HL-60/S4 (cell line): ENCODE data around the gene RER1.
"Not testable (repeated sequence)": the region's sequence is repeated elsewhere in the genome, so short reads cannot be mapped to it uniquely, and the experiment has no call there.

Experiments used
- in situ Hi-C: fragments of 300-500 bp; cut with MboI; formaldehyde crosslinking; loops from 2 replicates; pipeline ENCODE4 v1.14.3; 2022; ENCODE audit warnings: low sequenced_read_pairs

RER1 gene

DNA sequence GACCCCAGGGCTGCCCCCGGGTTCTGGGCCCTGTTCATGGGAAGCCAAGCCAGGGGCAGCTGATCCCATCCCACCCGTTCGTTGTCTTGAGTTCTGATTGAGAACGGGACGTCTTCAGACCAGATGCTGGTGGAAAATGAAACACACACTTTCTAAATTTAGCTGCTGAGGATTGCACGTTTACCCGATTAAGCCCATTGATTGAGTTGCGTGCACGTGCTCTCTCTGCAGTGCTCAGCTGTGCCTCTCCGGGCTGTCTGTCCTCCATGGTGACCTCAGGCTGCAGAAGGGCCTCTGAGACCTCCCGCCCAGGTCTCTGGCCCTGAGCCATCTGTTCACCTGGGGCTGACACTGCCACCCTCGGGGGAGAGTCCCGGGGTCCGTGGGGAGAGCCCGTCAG lies 47.7 kb downstream of the RER1 start:
- in situ Hi-C loops: no loop called here

DNA sequence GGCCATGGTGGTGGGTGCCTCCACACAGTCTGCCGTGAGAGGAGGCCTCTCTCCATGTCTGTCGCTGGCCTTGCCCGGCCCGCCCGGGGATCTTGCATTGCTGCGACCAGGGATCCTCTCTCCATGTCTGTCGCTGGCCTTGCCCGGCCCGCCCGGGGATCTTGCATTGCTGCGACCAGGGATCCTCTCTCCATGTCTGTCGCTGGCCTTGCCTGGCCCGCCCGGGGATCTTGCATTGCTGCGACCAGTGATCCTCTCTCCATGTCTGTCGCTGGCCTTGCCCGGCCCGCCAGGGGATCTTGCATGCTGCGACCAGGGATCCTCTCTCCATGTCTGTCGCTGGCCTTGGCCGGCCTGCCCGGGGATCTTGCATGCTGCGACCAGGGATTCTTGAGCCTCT lies 48.7 kb downstream of the RER1 start:
- in situ Hi-C loops: not testable (repeated sequence)

GRCh38 chr1:2441746-2442145 lies 50.1 kb downstream of the RER1 start:
- in situ Hi-C loops: no loop called here

GRCh38 chr1:2442661-2443060 lies 51.0 kb downstream of the RER1 start:
- in situ Hi-C loops: no loop called here

- in situ Hi-C loops: no loop called here
Observed at GRCh38 chr1:2443277-2444137, 51.9 kb downstream of the RER1 start.

DNA sequence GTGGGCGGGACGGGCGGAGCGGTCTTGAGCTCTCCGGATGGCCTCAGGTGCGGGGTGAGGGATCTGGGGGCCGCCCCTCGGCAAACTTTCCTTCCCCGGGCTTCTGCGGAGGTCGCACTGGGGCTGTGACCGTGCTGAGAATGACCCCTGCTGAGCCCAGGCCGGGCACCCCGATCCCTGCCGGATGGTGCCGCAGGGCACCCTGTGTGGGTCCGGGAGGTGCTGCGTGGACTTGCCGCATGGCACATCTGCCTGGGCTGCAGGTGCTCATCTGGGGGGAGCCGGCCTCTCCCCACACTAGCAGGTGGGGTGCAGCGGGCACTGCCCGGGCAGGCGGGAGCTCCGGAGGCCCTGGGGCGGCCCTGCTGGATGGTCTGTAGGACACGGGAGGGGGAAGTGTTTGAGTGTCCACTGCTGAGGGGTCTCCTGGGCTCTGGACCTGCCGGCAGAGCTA lies 52.5 kb downstream of the RER1 start:
- in situ Hi-C loops: no loop called here

- in situ Hi-C loops: no loop called here
Observed at GRCh38 chr1:2445162-2445822, 53.7 kb downstream of the RER1 start.

DNA sequence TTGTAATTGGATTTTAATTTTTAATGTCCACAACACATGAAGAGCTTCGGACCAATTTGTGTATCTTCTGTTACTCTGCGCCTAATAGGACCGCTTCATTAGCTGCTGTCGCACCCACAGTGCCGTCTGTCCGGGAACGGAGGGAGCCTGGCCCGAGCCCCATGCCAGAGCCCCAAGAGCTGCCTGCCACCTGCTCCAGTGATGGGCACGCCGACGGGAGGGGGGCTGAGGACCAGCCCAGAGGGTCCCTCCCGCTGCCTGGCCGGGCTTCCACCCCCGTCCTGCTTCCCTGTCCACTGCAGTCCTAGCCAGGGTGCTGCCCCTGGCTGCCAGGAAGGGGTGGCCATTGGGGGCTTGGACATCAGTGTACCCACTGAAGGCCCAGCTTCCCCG lies 54.2 kb downstream of the RER1 start:
- in situ Hi-C loops: no loop called here

DNA sequence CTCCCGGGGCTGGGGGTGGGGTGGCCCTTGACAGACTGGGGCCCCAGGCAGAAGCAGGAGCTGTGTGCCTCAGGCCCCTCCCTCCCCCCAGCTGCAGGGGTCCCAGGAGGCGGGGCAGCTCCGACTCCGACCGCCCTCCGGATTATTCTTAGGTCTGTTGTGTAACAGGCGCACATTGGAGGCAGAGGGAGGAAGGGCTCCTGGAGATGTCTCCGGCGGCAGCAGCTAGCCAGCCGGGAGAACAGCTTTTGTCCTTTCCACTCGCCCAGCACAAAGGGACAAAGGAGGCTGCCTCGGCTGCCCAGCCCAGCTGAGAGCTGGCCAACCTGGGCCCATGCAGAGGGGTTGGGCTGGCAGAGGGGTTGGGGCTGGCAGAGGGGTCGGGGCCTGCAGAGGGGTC lies 54.8 kb downstream of the RER1 start:
- in situ Hi-C loops: no loop called here

DNA sequence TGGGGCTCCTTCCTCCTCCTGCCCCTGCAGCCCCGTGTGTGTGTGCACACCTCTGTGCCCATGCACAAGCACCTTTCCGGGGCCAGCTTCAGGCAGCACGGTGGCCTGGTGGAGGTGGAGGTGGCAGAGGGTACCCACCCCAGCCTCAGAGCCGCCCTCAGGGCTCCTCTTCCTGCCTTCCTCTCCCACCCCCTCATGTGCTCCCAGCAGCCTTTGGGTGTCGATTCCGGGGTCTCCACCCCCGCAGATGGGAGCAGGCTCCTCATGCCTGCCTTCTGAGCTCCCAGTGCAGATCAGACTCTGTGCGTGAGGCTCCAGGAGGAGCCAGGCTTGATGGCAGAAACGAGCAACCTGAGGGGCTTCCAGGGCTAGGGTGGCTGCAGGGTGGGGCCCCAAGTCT lies 55.2 kb downstream of the RER1 start:
- in situ Hi-C loops: no loop called here

- in situ Hi-C loops: no loop called here
Observed at GRCh38 chr1:2447276-2448097, 55.8 kb downstream of the RER1 start.

DNA sequence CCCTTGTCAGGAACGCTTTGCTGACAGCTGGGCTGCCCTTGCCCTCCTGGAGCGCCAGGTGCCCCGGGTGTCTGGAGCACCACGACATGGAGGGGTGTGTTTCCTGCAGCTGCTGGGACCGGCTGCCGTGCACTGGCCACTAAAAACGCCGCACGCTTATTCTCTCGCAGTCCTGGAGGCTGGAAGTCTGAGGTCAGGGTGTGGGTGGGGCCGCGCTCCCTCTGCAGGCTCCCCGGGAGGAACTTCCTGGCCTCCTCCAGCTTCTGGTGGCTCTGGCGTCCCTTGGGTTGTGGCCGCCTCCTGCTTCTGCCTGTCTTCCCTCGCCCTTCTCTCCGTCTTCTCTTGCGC lies 56.4 kb downstream of the RER1 start:
- in situ Hi-C loops: no loop called here

DNA sequence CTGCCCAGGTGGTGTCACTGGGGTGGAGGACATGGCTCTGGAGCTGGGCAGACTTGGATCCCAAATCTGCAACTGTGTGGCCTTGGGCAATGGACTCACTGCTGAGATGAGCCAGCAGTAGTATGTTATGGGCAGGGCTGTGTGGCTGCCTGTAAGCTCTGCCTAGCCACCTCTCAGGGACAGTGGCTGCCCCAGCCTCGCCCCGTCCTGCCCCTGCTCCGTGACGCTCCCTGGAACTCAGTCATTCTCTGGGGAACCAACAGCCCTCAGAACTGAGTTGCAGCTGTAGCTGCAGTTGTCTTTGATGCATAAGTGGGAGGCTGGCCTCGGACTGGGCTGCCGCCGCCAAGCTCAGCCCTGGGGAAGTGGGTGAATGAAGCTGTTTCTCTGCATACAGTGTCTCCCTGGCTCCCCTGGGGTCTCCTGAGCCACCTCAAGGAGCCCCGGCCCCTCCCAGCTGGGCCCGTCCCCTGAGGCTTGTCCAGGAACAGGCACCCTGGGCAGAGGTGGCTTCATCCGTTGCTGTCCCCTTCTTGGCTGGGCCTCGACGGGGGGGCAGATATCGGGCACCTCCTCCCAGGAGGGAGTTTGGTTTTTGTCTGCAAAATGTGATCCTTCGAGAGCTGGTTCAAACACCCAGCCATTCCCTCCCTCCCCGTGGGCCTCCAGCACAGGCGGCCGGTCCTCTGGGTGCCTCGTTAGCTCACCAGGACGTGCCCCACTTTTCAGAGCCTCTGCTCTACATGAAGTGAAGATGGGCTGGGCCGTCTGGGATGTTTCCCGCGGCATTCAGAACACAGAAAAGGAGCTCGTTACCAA lies 58.2 kb downstream of the RER1 start:
- in situ Hi-C loops: no loop called here

DNA sequence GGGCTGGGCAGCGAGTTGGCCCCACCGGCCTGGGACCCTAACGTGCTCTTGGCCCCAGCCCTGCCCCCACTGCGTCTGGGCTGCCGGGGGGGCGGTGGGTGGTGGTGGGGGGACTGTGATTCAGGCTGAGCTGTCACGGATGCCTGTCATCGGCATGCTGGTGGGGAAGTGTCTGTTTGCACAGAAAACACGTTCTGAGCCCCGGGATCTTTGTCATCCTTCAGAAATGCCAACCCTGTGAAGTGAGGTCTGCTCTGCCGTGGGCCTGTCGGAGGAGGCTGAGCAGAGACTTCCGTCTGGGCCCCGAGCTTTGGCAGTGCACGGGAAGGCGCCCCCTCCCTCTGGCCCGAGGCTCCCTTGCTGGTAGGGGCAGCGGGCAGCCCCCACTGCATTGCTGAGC lies 60.1 kb downstream of the RER1 start:
- in situ Hi-C loops: no loop called here

- in situ Hi-C loops: no loop called here
Observed at GRCh38 chr1:2452201-2452931, 60.7 kb downstream of the RER1 start.

DNA sequence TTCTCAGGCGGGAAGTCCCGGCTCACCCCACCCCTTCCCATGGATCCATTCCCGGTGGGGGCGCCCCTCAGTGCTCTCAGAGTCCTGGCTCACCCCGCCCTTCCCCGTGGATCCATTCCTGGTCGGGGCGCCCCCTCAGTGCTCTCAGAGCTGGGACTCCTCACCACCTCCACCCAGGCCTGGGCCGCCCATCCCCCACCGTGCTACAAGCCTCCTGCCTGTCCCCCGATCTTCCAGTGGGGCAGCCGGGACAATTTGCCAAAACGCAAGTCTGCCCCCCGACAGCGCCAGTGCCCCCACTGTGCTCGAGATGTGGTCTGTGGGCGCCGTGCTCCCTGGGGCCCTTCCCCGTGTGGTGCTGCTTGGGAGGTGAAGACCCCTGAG lies 61.3 kb downstream of the RER1 start:
- in situ Hi-C loops: no loop called here

GRCh38 chr1:2454227-2454626 lies 62.6 kb downstream of the RER1 start:
- in situ Hi-C loops: no loop called here
